MM.1S (cell line): ENCODE measurements around the gene TPRN.

Source experiments
- EZH2 ChIP-seq: fragments of 300-600 bp; sonication (generic); optimal IDR thresholded peaks from 2 replicates; pipeline ENCODE3; 2017; ENCODE audit warnings: low read depth, mild to moderate bottlenecking, antibody characterized with exemption, low read length, mixed read lengths
- EZH2phosphoT487 ChIP-seq: fragments of 300-600 bp; sonication (generic); IDR thresholded peaks from 2 replicates; pipeline ENCODE4 v1.6.1; 2018; ENCODE audit warnings: antibody characterized with exemption, low read length
- TF ChIP-seq, protein P1 (sequence below): fragments of 300-600 bp; sonication (generic); IDR thresholded peaks from 2 replicates; pipeline ENCODE4 v1.5.1; 2016; ENCODE audit warnings: antibody characterized with exemption, low read length, mixed read lengths

DNA sequence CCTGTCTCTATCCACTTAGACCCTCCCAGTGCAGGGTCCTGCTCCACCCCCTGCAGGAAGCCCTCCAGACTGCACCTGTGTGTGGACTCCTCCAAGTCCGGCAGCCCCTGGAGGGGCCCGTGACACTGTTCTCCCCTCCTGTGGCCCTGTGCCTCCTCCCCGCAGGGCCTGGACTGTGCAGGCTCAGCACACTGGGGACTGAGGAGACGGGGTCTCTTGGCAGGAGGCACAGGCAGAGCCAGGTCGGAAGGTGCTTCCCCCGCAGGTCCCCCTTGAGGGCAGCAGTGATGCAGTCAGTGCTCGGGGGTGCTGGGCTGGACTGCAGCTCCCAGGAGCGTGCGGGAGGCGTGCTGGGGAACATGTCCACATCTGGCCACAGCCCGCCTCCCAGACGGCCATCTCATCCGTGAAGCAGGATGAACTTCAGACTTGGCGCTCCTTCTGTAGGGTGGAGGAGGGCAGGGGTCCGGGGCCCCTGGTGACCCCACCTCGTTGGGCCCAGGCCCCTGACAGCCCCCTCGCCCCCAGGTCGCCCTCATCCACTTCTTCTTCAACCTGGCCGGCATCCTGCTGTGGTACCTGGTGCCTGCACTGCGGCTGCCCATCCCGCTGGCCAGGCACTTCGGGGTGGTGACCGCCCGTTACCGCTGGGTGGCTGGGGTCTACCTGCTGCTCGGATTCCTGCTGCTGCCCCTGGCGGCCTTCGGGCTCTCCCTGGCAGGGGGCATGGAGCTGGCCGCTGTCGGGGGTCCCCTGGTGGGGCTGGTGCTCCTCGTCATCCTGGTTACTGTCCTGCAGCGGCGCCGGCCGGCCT lies 35.1 kb upstream of the TPRN start:
- TF ChIP-seq, protein P1, sequence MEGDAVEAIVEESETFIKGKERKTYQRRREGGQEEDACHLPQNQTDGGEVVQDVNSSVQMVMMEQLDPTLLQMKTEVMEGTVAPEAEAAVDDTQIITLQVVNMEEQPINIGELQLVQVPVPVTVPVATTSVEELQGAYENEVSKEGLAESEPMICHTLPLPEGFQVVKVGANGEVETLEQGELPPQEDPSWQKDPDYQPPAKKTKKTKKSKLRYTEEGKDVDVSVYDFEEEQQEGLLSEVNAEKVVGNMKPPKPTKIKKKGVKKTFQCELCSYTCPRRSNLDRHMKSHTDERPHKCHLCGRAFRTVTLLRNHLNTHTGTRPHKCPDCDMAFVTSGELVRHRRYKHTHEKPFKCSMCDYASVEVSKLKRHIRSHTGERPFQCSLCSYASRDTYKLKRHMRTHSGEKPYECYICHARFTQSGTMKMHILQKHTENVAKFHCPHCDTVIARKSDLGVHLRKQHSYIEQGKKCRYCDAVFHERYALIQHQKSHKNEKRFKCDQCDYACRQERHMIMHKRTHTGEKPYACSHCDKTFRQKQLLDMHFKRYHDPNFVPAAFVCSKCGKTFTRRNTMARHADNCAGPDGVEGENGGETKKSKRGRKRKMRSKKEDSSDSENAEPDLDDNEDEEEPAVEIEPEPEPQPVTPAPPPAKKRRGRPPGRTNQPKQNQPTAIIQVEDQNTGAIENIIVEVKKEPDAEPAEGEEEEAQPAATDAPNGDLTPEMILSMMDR = no peak
- TF ChIP-seq EZH2 (no peak), EZH2phosphoT487 (no peak)
